ENCODE results near the gene CTNNA1. TPM values are rescaled to one million over a fixed set of nuclear protein-coding genes. Genes with fewer than 3 reads are reported as not detected.

Gene CTNNA1
- total and polyA plus RNA-seq, 5 donors = 163 to 360 (median 289) TPM

- Histone ChIP-seq H3K9me3 (ENCODE audit: control insufficient read depth, low read length) (no peaks in the 10 kb centered on the region), H3K27ac (ENCODE audit: low read length) (no peak overlapping the region), H3K4me1 (ENCODE audit: control insufficient read depth, insufficient read depth, low read length) (peaks cover 14% of the 10 kb centered on the region), H3K27me3 (ENCODE audit: control insufficient read depth, insufficient read depth) (no peaks in the 10 kb centered on the region), H3K4me3 (ENCODE audit: low read length) (no peak overlapping the region)
- 96% methylated on average over 4 of the region's 4 CpGs for WGBS
- DNase-seq = no peak
- no peak for ATAC-seq
- intact Hi-C loops (cut with DNase I) = no loop called here
These were observed 123.6 kb downstream of the CTNNA1 start for GRCh38 chr5:138876811-138877210.

- intact Hi-C loops (cut with DNase I) = no loop called here
- peaks cover 14% of the 10 kb centered on the region for H3K4me1 ChIP-seq (ENCODE audit: control insufficient read depth, insufficient read depth, low read length)
These were observed 125.4 kb downstream of the CTNNA1 start for GRCh38 chr5:138878437-138879235.

GRCh38 chr5:138883211-138883610 lies 130.0 kb downstream of the CTNNA1 start:
- Histone ChIP-seq H3K27me3 (ENCODE audit: control insufficient read depth, insufficient read depth) (no peaks in the 10 kb centered on the region), H3K9me3 (ENCODE audit: control insufficient read depth, low read length) (no peaks in the 10 kb centered on the region), H3K27ac (ENCODE audit: low read length) (no peak overlapping the region), H3K4me1 (ENCODE audit: control insufficient read depth, insufficient read depth, low read length) (peaks cover 7% of the 10 kb centered on the region), H3K4me3 (ENCODE audit: low read length) (no peak overlapping the region)
- ATAC-seq = no peak
- intact Hi-C loops (cut with DNase I) = no loop called here
- no peak for DNase-seq

More at GRCh38 chr5:138878437-138879235, 125.4 kb downstream of the CTNNA1 start:
- no peak overlapping the region for H3K4me3 ChIP-seq (ENCODE audit: low read length)
- H3K27ac ChIP-seq (ENCODE audit: low read length) = no peak overlapping the region
- DNase-seq (peak in 2 of 3 donors; percentile 18 to 52), ATAC-seq (no peak)
- 56% methylated on average over 7 of the region's 7 CpGs for WGBS
- H3K9me3 ChIP-seq (ENCODE audit: control insufficient read depth, low read length) = no peaks in the 10 kb centered on the region
- no peaks in the 10 kb centered on the region for H3K27me3 ChIP-seq (ENCODE audit: control insufficient read depth, insufficient read depth)

- ATAC-seq = no peak
These were observed 130.9 kb downstream of the CTNNA1 start for GRCh38 chr5:138884094-138884493.

GRCh38 chr5:138884554-138884953 lies 131.3 kb downstream of the CTNNA1 start:
- no peak for DNase-seq
- H3K4me3 ChIP-seq (ENCODE audit: low read length) = no peak overlapping the region

More at GRCh38 chr5:138884094-138884493, 130.9 kb downstream of the CTNNA1 start:
- Histone ChIP-seq H3K9me3 (ENCODE audit: control insufficient read depth, low read length) (no peaks in the 10 kb centered on the region), H3K4me3 (ENCODE audit: low read length) (no peak overlapping the region), H3K4me1 (ENCODE audit: control insufficient read depth, insufficient read depth, low read length) (peaks cover 3% of the 10 kb centered on the region), H3K27ac (ENCODE audit: low read length) (no peak overlapping the region), H3K27me3 (ENCODE audit: control insufficient read depth, insufficient read depth) (no peaks in the 10 kb centered on the region)
- WGBS = 100% methylated on average over 1 of the region's 1 CpG
- no peak for DNase-seq
- intact Hi-C loops (cut with DNase I) = no loop called here

GRCh38 chr5:138889994-138890393 lies 136.8 kb downstream of the CTNNA1 start:
- Histone ChIP-seq H3K27ac (ENCODE audit: low read length) (no peak overlapping the region), H3K27me3 (ENCODE audit: control insufficient read depth, insufficient read depth) (no peaks in the 10 kb centered on the region), H3K4me1 (ENCODE audit: control insufficient read depth, insufficient read depth, low read length) (no peaks in the 10 kb centered on the region), H3K9me3 (ENCODE audit: control insufficient read depth, low read length) (no peaks in the 10 kb centered on the region), H3K4me3 (ENCODE audit: low read length) (no peak overlapping the region)
- DNase-seq = no peak
- no peak for ATAC-seq
- intact Hi-C loops (cut with DNase I) = no loop called here

More at GRCh38 chr5:138884554-138884953, 131.3 kb downstream of the CTNNA1 start:
- no peaks in the 10 kb centered on the region for H3K27me3 ChIP-seq (ENCODE audit: control insufficient read depth, insufficient read depth)
- H3K27ac ChIP-seq (ENCODE audit: low read length) = no peak overlapping the region
- H3K9me3 ChIP-seq (ENCODE audit: control insufficient read depth, low read length) = no peaks in the 10 kb centered on the region
- no peak for ATAC-seq
- intact Hi-C loops (cut with DNase I) = no loop called here
- H3K4me1 ChIP-seq (ENCODE audit: control insufficient read depth, insufficient read depth, low read length) = peaks cover 3% of the 10 kb centered on the region

- H3K4me1 ChIP-seq (ENCODE audit: control insufficient read depth, insufficient read depth, low read length) = no peaks in the 10 kb centered on the region
- H3K27me3 ChIP-seq (ENCODE audit: control insufficient read depth, insufficient read depth) = no peaks in the 10 kb centered on the region
- DNase-seq = no peak
- H3K27ac ChIP-seq (ENCODE audit: low read length) = no peak overlapping the region
- H3K9me3 ChIP-seq (ENCODE audit: control insufficient read depth, low read length) = no peaks in the 10 kb centered on the region
- no peak overlapping the region for H3K4me3 ChIP-seq (ENCODE audit: low read length)
- no peak for ATAC-seq
- intact Hi-C loops (cut with DNase I) = no loop called here
These were observed 137.4 kb downstream of the CTNNA1 start for GRCh38 chr5:138890644-138891043.

GRCh38 chr5:138895918-138896317 lies 142.7 kb downstream of the CTNNA1 start:
- H3K4me3 ChIP-seq (ENCODE audit: low read length) = no peak overlapping the region
- no peak for ATAC-seq
- H3K27me3 ChIP-seq (ENCODE audit: control insufficient read depth, insufficient read depth) = no peaks in the 10 kb centered on the region
- no peak for DNase-seq
- WGBS = 91% methylated on average over 1 of the region's 1 CpG
- no peak overlapping the region for H3K27ac ChIP-seq (ENCODE audit: low read length)
- no peaks in the 10 kb centered on the region for H3K9me3 ChIP-seq (ENCODE audit: control insufficient read depth, low read length)
- intact Hi-C loops (cut with DNase I) = no loop called here
- peaks cover 3% of the 10 kb centered on the region for H3K4me1 ChIP-seq (ENCODE audit: control insufficient read depth, insufficient read depth, low read length)

- Histone ChIP-seq H3K27ac (ENCODE audit: low read length) (no peak overlapping the region), H3K27me3 (ENCODE audit: control insufficient read depth, insufficient read depth) (no peaks in the 10 kb centered on the region), H3K4me3 (ENCODE audit: low read length) (no peak overlapping the region), H3K4me1 (ENCODE audit: control insufficient read depth, insufficient read depth, low read length) (peaks cover 3% of the 10 kb centered on the region), H3K9me3 (ENCODE audit: control insufficient read depth, low read length) (no peaks in the 10 kb centered on the region)
- 96% methylated on average over 1 of the region's 1 CpG for WGBS
- DNase-seq (no peak), ATAC-seq (no peak)
- intact Hi-C loops (cut with DNase I) = no loop called here
These were observed 145.1 kb downstream of the CTNNA1 start for GRCh38 chr5:138898299-138898698.

- H3K27ac ChIP-seq (ENCODE audit: low read length) = no peak overlapping the region
These were observed 145.5 kb downstream of the CTNNA1 start for GRCh38 chr5:138898742-138899141.

GRCh38 chr5:138900281-138900965 lies 147.2 kb downstream of the CTNNA1 start:
- WGBS = 58% methylated on average over 6 of the region's 6 CpGs
- H3K9me3 ChIP-seq (ENCODE audit: control insufficient read depth, low read length) = no peaks in the 10 kb centered on the region
- no peaks in the 10 kb centered on the region for H3K27me3 ChIP-seq (ENCODE audit: control insufficient read depth, insufficient read depth)
- H3K4me3 ChIP-seq (ENCODE audit: low read length) = no peak overlapping the region
- peaks cover 3% of the 10 kb centered on the region for H3K4me1 ChIP-seq (ENCODE audit: control insufficient read depth, insufficient read depth, low read length)
- DNase-seq = no peak
- intact Hi-C loops (cut with DNase I) = no loop called here
- H3K27ac ChIP-seq (ENCODE audit: low read length) = no peak overlapping the region
- ATAC-seq = peak in 1 of 2 donors; percentile 42

More at GRCh38 chr5:138898742-138899141, 145.5 kb downstream of the CTNNA1 start:
- H3K9me3 ChIP-seq (ENCODE audit: control insufficient read depth, low read length) = no peaks in the 10 kb centered on the region
- intact Hi-C loops (cut with DNase I) = no loop called here
- no peaks in the 10 kb centered on the region for H3K27me3 ChIP-seq (ENCODE audit: control insufficient read depth, insufficient read depth)
- H3K4me1 ChIP-seq (ENCODE audit: control insufficient read depth, insufficient read depth, low read length) = peaks cover 3% of the 10 kb centered on the region
- DNase-seq (no peak), ATAC-seq (no peak)
- WGBS = 95% methylated on average over 2 of the region's 2 CpGs
- H3K4me3 ChIP-seq (ENCODE audit: low read length) = no peak overlapping the region
